ENCODE measurements around the gene DCANP1.
"Not testable (repeated sequence)": the region's sequence is repeated elsewhere in the genome, so short reads cannot be mapped to it uniquely, and the experiment has no call there.

Gene DCANP1

GRCh38 chr5:135447298-135447929, at the start of gene DCANP1:
DCANP1 (minus strand) TSS chr5:135447348; CDS start chr5:135447108, 240 bp downstream.
- no peak within 1 kb of the TSS for H3K27ac ChIP-seq
- TF ChIP-seq ZFX (IDR thresholded peaks at IDR 0.05; ENCODE audit: borderline replicate concordance): no peak
- TF ChIP-seq, protein P1, sequence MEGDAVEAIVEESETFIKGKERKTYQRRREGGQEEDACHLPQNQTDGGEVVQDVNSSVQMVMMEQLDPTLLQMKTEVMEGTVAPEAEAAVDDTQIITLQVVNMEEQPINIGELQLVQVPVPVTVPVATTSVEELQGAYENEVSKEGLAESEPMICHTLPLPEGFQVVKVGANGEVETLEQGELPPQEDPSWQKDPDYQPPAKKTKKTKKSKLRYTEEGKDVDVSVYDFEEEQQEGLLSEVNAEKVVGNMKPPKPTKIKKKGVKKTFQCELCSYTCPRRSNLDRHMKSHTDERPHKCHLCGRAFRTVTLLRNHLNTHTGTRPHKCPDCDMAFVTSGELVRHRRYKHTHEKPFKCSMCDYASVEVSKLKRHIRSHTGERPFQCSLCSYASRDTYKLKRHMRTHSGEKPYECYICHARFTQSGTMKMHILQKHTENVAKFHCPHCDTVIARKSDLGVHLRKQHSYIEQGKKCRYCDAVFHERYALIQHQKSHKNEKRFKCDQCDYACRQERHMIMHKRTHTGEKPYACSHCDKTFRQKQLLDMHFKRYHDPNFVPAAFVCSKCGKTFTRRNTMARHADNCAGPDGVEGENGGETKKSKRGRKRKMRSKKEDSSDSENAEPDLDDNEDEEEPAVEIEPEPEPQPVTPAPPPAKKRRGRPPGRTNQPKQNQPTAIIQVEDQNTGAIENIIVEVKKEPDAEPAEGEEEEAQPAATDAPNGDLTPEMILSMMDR (IDR thresholded peaks at IDR 0.05): no peak

DNA sequence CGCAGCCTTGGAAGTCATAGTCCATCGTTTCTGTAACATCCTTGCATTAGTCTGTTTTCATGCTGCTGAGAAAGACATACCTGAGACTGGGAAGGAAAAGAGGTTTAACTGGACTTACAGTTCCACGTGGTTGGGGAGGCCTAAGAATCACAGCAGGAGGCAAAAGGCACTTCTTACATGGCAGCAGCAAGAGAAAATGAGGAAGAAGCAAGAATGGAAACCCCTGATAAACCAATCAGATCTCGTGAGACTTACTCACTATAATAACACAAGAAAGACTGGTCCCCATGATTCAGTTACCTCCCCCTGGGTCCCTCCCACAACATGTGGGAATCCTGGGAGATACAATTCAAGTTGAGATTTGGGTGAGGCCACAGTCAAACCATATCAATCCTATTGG, 48.4 kb upstream of the DCANP1 start:
- H3K27ac ChIP-seq: not testable (repeated sequence)

DNA sequence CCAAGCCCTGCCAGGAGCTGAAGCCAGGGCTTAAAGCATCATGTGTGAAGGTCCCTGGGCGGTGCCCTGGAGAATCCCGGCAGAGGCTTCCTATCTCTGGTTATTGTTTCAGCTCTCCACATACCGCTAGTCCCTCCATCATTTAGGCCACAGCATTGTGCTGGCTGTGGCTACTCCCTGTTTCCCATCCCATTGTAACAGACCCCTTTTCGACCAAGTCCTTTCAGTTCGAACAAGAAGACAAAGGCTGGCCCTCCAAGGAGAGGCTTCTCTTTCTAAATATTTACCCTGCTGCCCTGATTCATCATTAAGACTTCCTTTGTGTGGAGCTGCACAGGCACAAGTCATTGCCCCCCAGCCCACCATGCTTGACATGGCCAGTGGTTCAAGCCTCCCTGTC, 47.0 kb upstream of the DCANP1 start:
- TF ChIP-seq, protein P1 (IDR thresholded peaks at IDR 0.05): no peak
- TF ChIP-seq ZFX (IDR thresholded peaks at IDR 0.05; ENCODE audit: borderline replicate concordance): no peak

GRCh38 chr5:135493406-135494180, 46.4 kb upstream of the DCANP1 start:
- no peak overlapping the region for H3K27ac ChIP-seq
- TF ChIP-seq, protein P1 (IDR thresholded peaks at IDR 0.05): no peak
- no peak for TF ChIP-seq ZFX (IDR thresholded peaks at IDR 0.05; ENCODE audit: borderline replicate concordance)

More for the DNA sequence above, 47.0 kb upstream of the DCANP1 start:
- H3K27ac ChIP-seq: no peak overlapping the region

- TF ChIP-seq, protein P1 (IDR thresholded peaks at IDR 0.05): no peak
- no peak for TF ChIP-seq ZFX (IDR thresholded peaks at IDR 0.05; ENCODE audit: borderline replicate concordance)
Observed at GRCh38 chr5:135492319-135492626, 45.1 kb upstream of the DCANP1 start.

DNA sequence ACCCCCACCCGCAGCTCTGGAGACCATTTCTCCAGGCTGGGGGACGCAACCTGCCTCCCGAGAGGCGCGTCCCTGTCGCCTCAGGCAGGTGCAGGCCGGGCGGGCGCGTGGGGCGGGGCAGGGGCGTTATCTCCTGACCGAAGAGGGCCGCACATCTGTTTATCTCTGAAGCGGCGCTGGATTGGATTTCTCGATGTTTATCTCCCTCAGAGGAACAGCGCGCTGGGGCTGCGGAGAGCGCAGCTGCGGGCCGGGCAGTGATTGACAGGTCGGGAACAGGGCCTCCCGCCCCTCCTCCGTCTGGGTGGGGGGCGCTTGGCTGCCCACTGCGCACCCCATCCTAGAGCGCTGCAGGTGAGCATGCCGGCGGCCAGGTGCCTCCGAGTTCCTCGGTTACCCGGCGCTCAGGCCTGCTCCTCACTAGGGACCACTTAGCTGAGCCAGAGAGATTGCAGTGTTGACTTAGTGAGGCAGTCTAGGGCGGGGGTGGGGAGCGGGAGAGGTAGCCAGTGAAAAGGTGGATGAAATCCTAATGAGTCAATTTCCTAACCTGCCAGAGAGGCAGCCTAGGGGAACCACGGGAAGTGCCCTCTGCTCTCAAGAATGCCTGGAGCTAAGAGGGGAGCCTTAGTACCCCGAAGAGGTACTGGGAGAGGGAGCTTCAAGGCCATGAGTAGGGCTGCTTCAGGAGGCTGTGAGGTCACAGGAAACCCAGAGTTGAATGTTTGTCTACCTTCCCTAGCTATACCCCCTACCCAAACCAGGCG, 44.6 kb upstream of the DCANP1 start:
- H3K27ac ChIP-seq: no peak overlapping the region

More at GRCh38 chr5:135492319-135492626, 45.1 kb upstream of the DCANP1 start:
- no peak overlapping the region for H3K27ac ChIP-seq

GRCh38 chr5:135491038-135491551, 43.9 kb upstream of the DCANP1 start:
- TF ChIP-seq, protein P1 (IDR thresholded peaks at IDR 0.05): no peak
- no peak for TF ChIP-seq ZFX (IDR thresholded peaks at IDR 0.05; ENCODE audit: borderline replicate concordance)
- H3K27ac ChIP-seq: no peak overlapping the region

More for the DNA sequence above, 44.6 kb upstream of the DCANP1 start:
- TF ChIP-seq ZFX (IDR thresholded peaks at IDR 0.05; ENCODE audit: borderline replicate concordance): no peak
- TF ChIP-seq, protein P1 (IDR thresholded peaks at IDR 0.05): no peak

Measured in 22Rv1 (cell line).